ENCODE measurements around the gene PAX7.

Gene PAX7

GRCh38 chr1:18619467-18619835 is 11.2 kb upstream of the PAX7 start:
- DNase-seq, result no peak

- no peak for DNase-seq
Observed at GRCh38 chr1:18628511-18628910, 2.1 kb upstream of the PAX7 start.

GRCh38 chr1:18629659-18630510 is 761 bp upstream of the PAX7 start:
- DNase-seq, result no peak

GRCh38 chr1:18631496-18632217 is 1.0 kb downstream of the PAX7 start:
- no peak for DNase-seq

- no peak for DNase-seq
Observed at GRCh38 chr1:18632218-18632588, 1.6 kb downstream of the PAX7 start.

- no peak for DNase-seq
Observed at GRCh38 chr1:18632783-18633421, 2.3 kb downstream of the PAX7 start.

GRCh38 chr1:18633422-18634155 is 2.9 kb downstream of the PAX7 start:
- DNase-seq, result no peak

- DNase-seq, result no peak
Observed at GRCh38 chr1:18634276-18634675, 3.6 kb downstream of the PAX7 start.

GRCh38 chr1:18635070-18635577 is 4.5 kb downstream of the PAX7 start:
- DNase-seq, result no peak

GRCh38 chr1:18635891-18636595 is 5.4 kb downstream of the PAX7 start:
- DNase-seq, result no peak

GRCh38 chr1:18636596-18637508 is 6.2 kb downstream of the PAX7 start:
- no peak for DNase-seq

- DNase-seq, result no peak
Observed at GRCh38 chr1:18637511-18637960, 6.9 kb downstream of the PAX7 start.

GRCh38 chr1:18637962-18638834 is 7.6 kb downstream of the PAX7 start:
- no peak for DNase-seq

- DNase-seq, result no peak
Observed at GRCh38 chr1:18638835-18639364, 8.3 kb downstream of the PAX7 start.

- no peak for DNase-seq
Observed at GRCh38 chr1:18639368-18640055, 8.9 kb downstream of the PAX7 start.

- DNase-seq, result no peak
Observed at GRCh38 chr1:18640228-18641004, 9.8 kb downstream of the PAX7 start.

GRCh38 chr1:18641005-18641941 is 10.6 kb downstream of the PAX7 start:
- DNase-seq, result no peak
